WTC11 (cell line): ENCODE measurements around the gene LRRC8D. TPM values are rescaled to one million over a fixed set of nuclear protein-coding genes. Genes with fewer than 3 reads are reported as not detected.

Experiments used
- ATAC-seq: fragments of 200-7000 bp; cut with Tn5 transposase; 2 replicates; pipeline ENCODE4 v1.10.0; 2021; ENCODE audit warnings: mild to moderate bottlenecking, moderate library complexity
- CTCF ChIA-PET: fragments of 300-600 bp; sonication (Branson Sonifier 250); formaldehyde crosslinking; loops from one replicate; lab custom pipeline; 2021; ENCODE audit warnings: antibody characterized with exemption; lab: Charles Lee
- POLR2A ChIA-PET: fragments of 350-600 bp; sonication (Branson Sonifier 250); formaldehyde crosslinking; loops from one replicate; lab custom pipeline; 2021; ENCODE audit warnings: antibody characterized with exemption; lab: Charles Lee
- DNase-seq: peaks from one replicate; pipeline ENCODE4 v3.0.0; 2021; ENCODE audit warnings: low spot score
- H3K27ac Mint-ChIP-seq: 2 replicates; pipeline ENCODE4 v1.8.0; 2021; ENCODE audit warnings: mixed read lengths
- H3K27me3 Mint-ChIP-seq: 2 replicates; pipeline ENCODE4 v1.8.0; 2021; ENCODE audit warnings: low read depth, mild to moderate bottlenecking, moderate library complexity, mixed read lengths
- H3K36me3 Mint-ChIP-seq: 2 replicates; pipeline ENCODE4 v1.8.0; 2021; ENCODE audit warnings: mixed read lengths
- H3K4me1 Mint-ChIP-seq: 2 replicates; pipeline ENCODE4 v1.8.0; 2022; ENCODE audit warnings: mixed read lengths
- H3K4me3 Mint-ChIP-seq: 2 replicates; pipeline ENCODE4 v1.8.0; 2021; ENCODE audit warnings: mild to moderate bottlenecking, moderate library complexity, mixed read lengths
- H3K9me3 Mint-ChIP-seq: 2 replicates; pipeline ENCODE4 v1.8.0; 2021; ENCODE audit warnings: mixed read lengths
- ARID4B ChIP-seq: sonication (generic); formaldehyde crosslinking; IDR thresholded peaks from 2 replicates; pipeline ENCODE4 v1.8.0; 2023; ENCODE audit warnings: missing genetic modification reagents, mild to moderate bottlenecking, borderline replicate concordance
- ATF1 ChIP-seq: sonication (generic); formaldehyde crosslinking; IDR thresholded peaks from 2 replicates; pipeline ENCODE4 v1.8.1; 2023; ENCODE audit warnings: mild to moderate bottlenecking, moderate library complexity, missing genetic modification reagents
- CBFB ChIP-seq: sonication (generic); formaldehyde crosslinking; IDR thresholded peaks from 2 replicates; pipeline ENCODE4 v1.8.1; 2022; ENCODE audit warnings: mild to moderate bottlenecking, low read depth, missing genetic modification reagents
- CDX4 ChIP-seq: fragments of 250-450 bp; sonication (Bioruptor Pico); IDR thresholded peaks from 2 replicates; pipeline ENCODE4 v1.9.0; 2021; ENCODE audit warnings: moderate library complexity, mild to moderate bottlenecking, inconsistent platforms, borderline replicate concordance
- FOXP1 ChIP-seq: sonication (generic); formaldehyde crosslinking; IDR thresholded peaks from 2 replicates; pipeline ENCODE4 v1.8.0; 2022; ENCODE audit warnings: missing genetic modification reagents, mild to moderate bottlenecking, moderate library complexity, borderline replicate concordance
- MLX ChIP-seq: sonication (generic); formaldehyde crosslinking; IDR thresholded peaks from 2 replicates; pipeline ENCODE4 v1.8.1; 2023; ENCODE audit warnings: mild to moderate bottlenecking, missing genetic modification reagents, moderate library complexity
- USF1 ChIP-seq: sonication (generic); formaldehyde crosslinking; IDR thresholded peaks from 2 replicates; pipeline ENCODE4 v1.8.0; 2022; ENCODE audit warnings: mild to moderate bottlenecking, missing genetic modification reagents
- USF2 ChIP-seq: sonication (generic); formaldehyde crosslinking; IDR thresholded peaks from 2 replicates; pipeline ENCODE4 v1.8.1; 2023; ENCODE audit warnings: mild to moderate bottlenecking, missing genetic modification reagents, moderate library complexity
- ZNF121 ChIP-seq: sonication (generic); formaldehyde crosslinking; IDR thresholded peaks from 2 replicates; pipeline ENCODE4 v1.8.0; 2023; ENCODE audit warnings: missing genetic modification reagents
- ZNF232 ChIP-seq: sonication (generic); formaldehyde crosslinking; IDR thresholded peaks from 2 replicates; pipeline ENCODE4 v1.8.0; 2022; ENCODE audit warnings: mild to moderate bottlenecking, missing genetic modification reagents
- ZNF423 ChIP-seq: fragments of 250-450 bp; sonication (Bioruptor Pico); IDR thresholded peaks from 2 replicates; pipeline ENCODE4 v2.1.2; 2022; ENCODE audit warnings: mild to moderate bottlenecking, moderate library complexity
- ZNF532 ChIP-seq: fragments of 250-450 bp; sonication (Bioruptor Pico); IDR thresholded peaks from 2 replicates; pipeline ENCODE4 v1.9.0; 2021; ENCODE audit warnings: mild to moderate bottlenecking, borderline replicate concordance
- ZSCAN18 ChIP-seq: fragments of 250-450 bp; sonication (Bioruptor Pico); IDR thresholded peaks from 2 replicates; pipeline ENCODE4 v2.1.2; 2022; ENCODE audit warnings: mild to moderate bottlenecking, moderate library complexity
- total RNA-seq: library from RNA; stranded (reverse); gene quantifications from 3 replicates; pipeline ENCODE4 v1.2.3, GENCODE V29; 2021

The LRRC8D gene
- total RNA-seq, 1 experiment from 2014 or later, result 42.6 TPM

- TF ChIP-seq CDX4 (CRISPR knock-in tag) (no peak), ZSCAN18 (no peak), ZNF121 (CRISPR knock-in tag) (no peak), ZNF532 (CRISPR knock-in tag) (no peak), CBFB (CRISPR knock-in tag) (no peak), FOXP1 (CRISPR knock-in tag) (no peak), ATF1 (no peak), USF2 (CRISPR knock-in tag) (no peak), ZNF423 (CRISPR knock-in tag) (no peak), ARID4B (CRISPR knock-in tag) (no peak), ZNF232 (CRISPR knock-in tag) (no peak), USF1 (CRISPR knock-in tag) (no peak)
- H3K27ac Mint-ChIP-seq, result no peak overlapping the region; the same call in 1 of the 2 replicates
- ATAC-seq (no peak), DNase-seq (no peak)
- no peaks in the 10 kb centered on the region for H3K27me3 Mint-ChIP-seq
- no peaks in the 10 kb centered on the region; the same call in 1 of the 2 replicates for H3K36me3 Mint-ChIP-seq
- no peak overlapping the region for H3K4me3 Mint-ChIP-seq
- peaks cover 46% of the 10 kb centered on the region for H3K4me1 Mint-ChIP-seq
- CTCF ChIA-PET, result no interaction called here
- no peaks in the 10 kb centered on the region for H3K9me3 Mint-ChIP-seq
- POLR2A ChIA-PET, result no interaction called here
These were observed 66.4 kb downstream of the LRRC8D start for GRCh38 chr1:89887270-89887669.

- ChIA-PET CTCF (no interaction called here), POLR2A (no interaction called here)
- no peaks in the 10 kb centered on the region for H3K9me3 Mint-ChIP-seq
- ATAC-seq (no peak), DNase-seq (no peak)
- no peaks in the 10 kb centered on the region for H3K27me3 Mint-ChIP-seq
- no peaks in the 10 kb centered on the region for H3K36me3 Mint-ChIP-seq
- H3K4me3 Mint-ChIP-seq, result no peak overlapping the region
- no peak for TF ChIP-seq CBFB (CRISPR knock-in tag)
- no peak for TF ChIP-seq MLX (CRISPR knock-in tag)
- H3K27ac Mint-ChIP-seq, result no peak overlapping the region
- H3K4me1 Mint-ChIP-seq, result peaks cover 46% of the 10 kb centered on the region
These were observed 66.9 kb downstream of the LRRC8D start for GRCh38 chr1:89887713-89888112.
